ENCODE measurements around the gene CES4A.

Gene CES4A

DNA sequence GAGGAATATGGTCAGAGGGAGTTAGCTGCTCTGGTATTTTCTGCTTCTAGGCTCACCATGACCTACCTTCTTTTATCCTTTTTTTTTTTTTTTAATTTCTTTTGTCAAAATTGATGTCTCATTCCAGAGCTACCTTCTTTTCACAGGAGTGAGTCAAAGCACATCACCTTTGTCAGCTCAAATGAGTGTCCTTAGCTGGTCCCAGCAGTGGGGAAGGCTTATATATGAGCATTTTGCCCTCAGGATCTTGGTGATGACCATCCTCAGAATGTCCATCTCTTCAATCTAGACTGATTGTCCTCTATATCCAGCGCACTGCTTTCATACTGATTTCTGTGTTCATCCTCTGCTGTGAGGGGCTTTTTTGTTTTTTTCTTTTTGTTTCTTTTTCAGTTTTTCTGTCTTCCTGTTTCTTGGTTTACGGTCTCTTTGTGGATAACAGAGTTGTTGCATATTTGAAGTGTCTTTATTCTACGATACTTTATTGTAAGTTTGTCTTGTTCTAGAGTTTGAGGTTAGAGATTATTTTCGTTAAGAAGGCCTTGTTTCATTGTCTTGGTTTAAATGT, 65.5 kb downstream of the CES4A start:
- no peak for DNase-seq (ENCODE audit: low read depth)

DNA sequence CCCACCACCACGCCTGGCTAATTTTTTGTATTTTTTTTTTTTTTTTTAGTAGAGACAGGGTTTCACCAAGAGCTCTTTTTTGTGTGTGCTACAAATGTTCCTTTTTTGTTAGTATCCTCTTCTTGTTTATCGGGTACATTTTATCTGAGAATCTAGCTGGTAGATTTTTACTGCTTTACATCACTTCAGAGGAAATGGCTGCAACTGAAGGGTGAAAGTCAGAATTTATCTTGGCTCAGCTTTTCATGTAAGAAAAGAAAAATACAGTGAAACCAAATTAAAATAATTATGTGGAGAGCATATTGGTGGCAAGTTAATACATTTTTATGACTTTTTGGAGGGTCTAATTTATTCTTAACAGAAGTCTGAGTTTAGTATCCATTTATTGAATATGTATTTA, 66.5 kb downstream of the CES4A start:
- DNase-seq (ENCODE audit: low read depth), result no peak

DNA sequence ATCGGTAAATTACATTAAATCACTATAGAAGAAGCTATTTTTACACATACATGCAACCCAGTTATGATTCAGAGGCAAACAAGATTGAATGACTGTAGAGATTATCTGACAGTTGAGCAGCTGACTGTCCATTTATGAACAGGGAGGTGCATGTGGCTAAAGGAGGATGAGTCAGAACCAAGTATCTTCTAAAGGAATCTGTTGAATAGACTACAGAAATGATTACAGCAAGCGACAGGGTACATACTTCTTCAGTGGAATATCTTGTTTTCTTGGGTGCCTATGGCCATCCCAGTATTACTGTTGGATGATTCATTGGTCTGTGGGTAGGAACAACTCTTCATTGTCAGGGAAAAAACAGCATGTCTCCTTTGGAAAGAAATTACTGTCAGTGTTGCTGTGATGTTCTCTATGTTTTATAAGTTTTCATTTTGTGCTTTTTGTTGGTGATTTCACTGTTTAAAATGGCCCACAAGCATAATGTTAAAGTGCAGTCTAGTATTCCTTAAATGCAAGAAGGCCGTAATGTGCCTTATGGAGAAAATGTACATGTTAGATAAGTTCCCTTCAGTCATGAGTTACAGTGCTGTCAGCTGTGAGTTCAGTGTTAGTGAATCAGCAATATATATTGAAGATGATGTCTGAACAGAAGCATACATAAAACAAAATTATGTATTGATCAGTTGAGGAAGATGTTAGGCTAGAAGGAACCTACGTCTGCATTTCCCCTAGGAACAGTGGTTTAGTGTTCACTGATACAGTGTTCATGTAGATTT, 67.5 kb downstream of the CES4A start:
- DNase-seq (ENCODE audit: low read depth), result peak; percentile 90

Measured in fibroblast of gingiva (primary cell).